Mesendoderm (in vitro differentiated cells): ENCODE measurements around the gene TMEM178A.
A peak's percentile ranks its signal among the peaks of the same experiment; 100 is the strongest.
"Not testable (repeated sequence)": the region's sequence is repeated elsewhere in the genome, so short reads cannot be mapped to it uniquely, and the experiment has no call there.

Source experiments
- DNase-seq: peaks from one replicate; pipeline ENCODE4 v3.0.0; 2013
- H2AK5ac ChIP-seq: 2 replicates; pipeline ENCODE4 v1.6.1; 2013; ENCODE audit warnings: low read length, inconsistent platforms
- H2BK120ac ChIP-seq: 2 replicates; pipeline ENCODE4 v1.6.1; 2013; ENCODE audit warnings: low read depth, mild to moderate bottlenecking, low read length, moderate library complexity, mixed read lengths
- H2BK15ac ChIP-seq: replicated peaks from 2 replicates; pipeline ENCODE4 v1.6.1; 2013; ENCODE audit warnings: low read depth, mild to moderate bottlenecking, moderate library complexity
- H2BK5ac ChIP-seq: 2 replicates; pipeline ENCODE4 v1.6.1; 2013; ENCODE audit warnings: low read length, inconsistent platforms
- H3K18ac ChIP-seq: 2 replicates; pipeline ENCODE4 v1.6.1; 2013; ENCODE audit warnings: mild to moderate bottlenecking, low read length, mixed read lengths
- H3K23ac ChIP-seq: one replicate; pipeline ENCODE4 v1.6.1; 2013; ENCODE audit warnings: low read length
- H3K27ac ChIP-seq: 2 replicates; pipeline ENCODE4 v1.5.1; 2013; ENCODE audit warnings: low read depth, mild to moderate bottlenecking, inconsistent platforms, low read length, moderate library complexity
- H3K27me3 ChIP-seq: 2 replicates; pipeline ENCODE4 v1.6.1; 2013; ENCODE audit warnings: low read length, control low read depth, mild to moderate bottlenecking, inconsistent platforms; ENCODE audit not compliant: insufficient read depth, poor library complexity
- H3K36me3 ChIP-seq: 2 replicates; pipeline ENCODE4 v1.6.1; 2013; ENCODE audit warnings: low read length, inconsistent platforms; ENCODE audit not compliant: control insufficient read depth, insufficient read depth
- H3K4ac ChIP-seq: one replicate; pipeline ENCODE4 v1.6.1; 2013; ENCODE audit warnings: low read depth, mild to moderate bottlenecking, low read length, moderate library complexity
- H3K4me1 ChIP-seq: 2 replicates; pipeline ENCODE4 v1.6.1; 2013; ENCODE audit warnings: low read depth, low read length, inconsistent platforms; ENCODE audit not compliant: control insufficient read depth
- H3K4me2 ChIP-seq: 2 replicates; pipeline ENCODE4 v1.6.1; 2013; ENCODE audit warnings: low read length
- H3K4me3 ChIP-seq: 2 replicates; pipeline ENCODE4 v1.5.1; 2013; ENCODE audit warnings: mild to moderate bottlenecking, low read length
- H3K56ac ChIP-seq: one replicate; pipeline ENCODE4 v1.6.1; 2013; ENCODE audit warnings: low read length
- H3K79me1 ChIP-seq: 2 replicates; pipeline ENCODE4 v1.6.1; 2013; ENCODE audit warnings: low read length, inconsistent platforms
- H3K79me2 ChIP-seq: 2 replicates; pipeline ENCODE4 v1.6.1; 2013; ENCODE audit warnings: mild to moderate bottlenecking, low read length; ENCODE audit not compliant: control insufficient read depth, insufficient read depth
- H3K9ac ChIP-seq: 2 replicates; pipeline ENCODE4 v1.6.1; 2013; ENCODE audit warnings: low read length, inconsistent platforms
- H4K5ac ChIP-seq: one replicate; pipeline ENCODE4 v1.6.1; 2013; ENCODE audit warnings: low read length
- H4K8ac ChIP-seq: one replicate; pipeline ENCODE4 v1.6.1; 2013; ENCODE audit warnings: low read depth, mild to moderate bottlenecking, control low read depth, low read length, moderate library complexity
- WGBS: extraction: QIAGEN DNeasy Blood & Tissue Kit; methylation state at CpG from one replicate; pipeline ENCODE4 v1.1.7; 2013; ENCODE audit warnings: low lambda C conversion rate, missing lambda C conversion rate; ENCODE audit not compliant: insufficient coverage; ENCODE audit errors: extremely low coverage; 5-methylcytosine and 5-hydroxymethylcytosine counted together

The TMEM178A gene

GRCh38 chr2:39728085-39728484 is 62.4 kb downstream of the TMEM178A start:
- H2BK15ac ChIP-seq, H3K23ac ChIP-seq, H4K5ac ChIP-seq, H3K9ac ChIP-seq, H3K4ac ChIP-seq, H2BK120ac ChIP-seq, H2BK5ac ChIP-seq, H2AK5ac ChIP-seq, H3K18ac ChIP-seq, H3K4me1 ChIP-seq, H3K56ac ChIP-seq, H3K79me2 ChIP-seq, H3K79me1 ChIP-seq, H3K4me3 ChIP-seq, H3K27me3 ChIP-seq, H3K4me2 ChIP-seq, H3K27ac ChIP-seq, H3K36me3 ChIP-seq, H4K8ac ChIP-seq: not testable (repeated sequence)
- WGBS: no CpG with 5 or more reads among the region's 4 CpGs
- peak; percentile 32 for DNase-seq

DNA sequence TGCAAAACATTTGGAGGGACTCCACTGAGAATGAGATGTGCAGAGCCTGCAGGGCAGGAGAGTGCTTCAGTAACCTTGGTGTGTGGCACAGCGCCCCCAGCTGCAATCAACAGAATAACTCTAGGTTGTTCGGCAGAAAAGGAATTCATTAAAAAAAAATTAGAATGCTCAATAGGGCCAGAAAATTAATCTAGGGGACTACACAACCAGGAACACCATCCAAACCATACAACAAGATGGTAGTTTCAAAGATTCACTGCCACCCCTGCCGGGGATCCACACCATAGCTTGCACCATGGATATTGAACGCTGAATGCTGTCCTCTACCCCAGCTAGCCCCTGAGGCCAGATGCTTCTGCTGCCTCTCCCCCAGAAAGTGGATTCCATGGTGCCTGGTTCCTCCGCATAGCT is 63.2 kb downstream of the TMEM178A start:
- WGBS: no CpG with 5 or more reads among the region's 5 CpGs
- Histone ChIP-seq H3K4ac (no peak overlapping the region), H3K23ac (no peak overlapping the region), H3K27me3 (no peaks in the 10 kb centered on the region), H3K79me1 (no peaks in the 10 kb centered on the region), H4K8ac (no peak overlapping the region), H3K4me2 (no peak overlapping the region), H3K18ac (no peak overlapping the region), H3K79me2 (no peaks in the 10 kb centered on the region), H4K5ac (no peak overlapping the region), H3K4me1 (no peaks in the 10 kb centered on the region), H3K36me3 (no peaks in the 10 kb centered on the region), H3K27ac (no peak overlapping the region), H2BK15ac (no peak overlapping the region), H2BK5ac (no peak overlapping the region), H2BK120ac (no peak overlapping the region), H3K9ac (no peak overlapping the region), H3K4me3 (no peak overlapping the region), H2AK5ac (no peak overlapping the region), H3K56ac (no peak overlapping the region)
- peak; percentile 63 for DNase-seq

- Histone ChIP-seq H2BK15ac (no peak overlapping the region), H4K5ac (no peak overlapping the region), H3K56ac (no peak overlapping the region), H3K23ac (no peak overlapping the region), H3K79me2 (no peaks in the 10 kb centered on the region), H3K36me3 (no peaks in the 10 kb centered on the region), H3K79me1 (peaks cover 2% of the 10 kb centered on the region), H3K9ac (no peak overlapping the region), H3K18ac (no peak overlapping the region), H2AK5ac (no peak overlapping the region), H3K4me2 (no peak overlapping the region), H4K8ac (no peak overlapping the region), H3K27ac (no peak overlapping the region), H3K27me3 (no peaks in the 10 kb centered on the region), H2BK5ac (no peak overlapping the region), H2BK120ac (no peak overlapping the region), H3K4ac (no peak overlapping the region), H3K4me1 (no peaks in the 10 kb centered on the region), H3K4me3 (no peak overlapping the region)
- WGBS: no CpG with 5 or more reads among the region's 5 CpGs
- no peak for DNase-seq
Measured at GRCh38 chr2:39730276-39730675, 64.6 kb downstream of the TMEM178A start.

DNA sequence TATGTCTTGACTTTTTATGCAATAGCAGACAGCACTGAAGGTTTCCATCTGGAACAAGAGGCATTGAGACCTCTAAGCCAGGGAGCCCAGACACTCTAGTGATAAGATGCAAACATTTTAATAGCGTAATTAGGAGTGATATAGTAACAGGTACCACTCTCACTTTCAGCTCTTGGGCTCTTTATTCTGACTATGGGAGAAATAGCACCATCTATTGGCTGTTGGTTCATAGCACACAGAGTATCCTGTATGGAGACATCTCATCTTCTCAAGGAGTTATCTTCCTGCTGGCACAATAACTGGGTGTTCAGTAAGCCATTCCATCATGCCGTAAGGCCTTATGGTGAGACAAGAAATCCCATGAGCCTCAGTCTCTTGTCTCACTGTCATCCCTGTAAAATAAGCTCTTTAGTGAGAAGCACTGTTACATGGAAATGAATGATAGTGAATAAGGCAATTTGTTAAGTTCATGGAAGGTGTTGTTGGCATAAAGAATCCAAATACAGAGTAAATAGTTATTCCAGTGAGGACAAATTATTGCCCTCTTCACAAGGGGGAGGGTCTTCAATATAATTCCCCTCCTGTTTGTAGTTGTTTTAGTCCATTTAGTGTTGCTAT is 65.1 kb downstream of the TMEM178A start:
- no CpG with 5 or more reads among the region's 2 CpGs for WGBS

GRCh38 chr2:39731546-39731945 is 65.8 kb downstream of the TMEM178A start:
- H3K4me1 ChIP-seq: no peaks in the 10 kb centered on the region
- WGBS: no CpG with 5 or more reads among the region's 3 CpGs
- H4K5ac ChIP-seq: no peak overlapping the region
- H3K18ac ChIP-seq: no peak overlapping the region
- peaks cover 4% of the 10 kb centered on the region for H3K79me1 ChIP-seq
- H3K36me3 ChIP-seq: peaks cover under 1% of the 10 kb centered on the region
- H3K56ac ChIP-seq: no peak overlapping the region
- H3K4me3 ChIP-seq: no peak overlapping the region
- H2BK5ac ChIP-seq: no peak overlapping the region
- peaks cover 2% of the 10 kb centered on the region for H3K79me2 ChIP-seq
- no peak overlapping the region for H3K27ac ChIP-seq
- H2AK5ac ChIP-seq: no peak overlapping the region
- no peak overlapping the region for H3K9ac ChIP-seq
- H3K27me3 ChIP-seq: no peaks in the 10 kb centered on the region
- no peak overlapping the region for H2BK15ac ChIP-seq
- no peak overlapping the region for H4K8ac ChIP-seq
- H3K23ac ChIP-seq: no peak overlapping the region
- no peak for DNase-seq
- no peak overlapping the region for H2BK120ac ChIP-seq
- H3K4me2 ChIP-seq: no peak overlapping the region
- no peak overlapping the region for H3K4ac ChIP-seq

More for the DNA sequence above, 65.1 kb downstream of the TMEM178A start:
- Histone ChIP-seq H3K79me1 (peaks cover 4% of the 10 kb centered on the region), H3K18ac (no peak overlapping the region), H3K4me3 (no peak overlapping the region), H4K8ac (no peak overlapping the region), H2AK5ac (no peak overlapping the region), H4K5ac (no peak overlapping the region), H3K4me1 (no peaks in the 10 kb centered on the region), H3K27ac (no peak overlapping the region), H2BK120ac (no peak overlapping the region), H3K36me3 (no peaks in the 10 kb centered on the region), H2BK15ac (no peak overlapping the region), H3K23ac (no peak overlapping the region), H3K79me2 (peaks cover 2% of the 10 kb centered on the region), H3K4me2 (no peak overlapping the region), H3K9ac (no peak overlapping the region), H3K4ac (no peak overlapping the region), H2BK5ac (no peak overlapping the region), H3K56ac (no peak overlapping the region), H3K27me3 (no peaks in the 10 kb centered on the region)
- peak; percentile 74 for DNase-seq

GRCh38 chr2:39732482-39732881 is 66.8 kb downstream of the TMEM178A start:
- no peak overlapping the region for H3K18ac ChIP-seq
- H2BK120ac ChIP-seq: no peak overlapping the region
- peaks cover 3% of the 10 kb centered on the region for H3K4me1 ChIP-seq
- no peak overlapping the region for H3K4me2 ChIP-seq
- H2BK5ac ChIP-seq: no peak overlapping the region
- DNase-seq: no peak
- H3K23ac ChIP-seq: no peak overlapping the region
- H3K9ac ChIP-seq: no peak overlapping the region
- peaks cover 6% of the 10 kb centered on the region for H3K79me1 ChIP-seq
- H3K27ac ChIP-seq: no peak overlapping the region
- no peak overlapping the region for H2BK15ac ChIP-seq
- no peak overlapping the region for H3K4ac ChIP-seq
- H3K4me3 ChIP-seq: no peak overlapping the region
- H3K36me3 ChIP-seq: peaks cover 3% of the 10 kb centered on the region
- H3K79me2 ChIP-seq: peaks cover 2% of the 10 kb centered on the region
- no peak overlapping the region for H4K5ac ChIP-seq
- no peak overlapping the region for H2AK5ac ChIP-seq
- H4K8ac ChIP-seq: no peak overlapping the region
- WGBS: no CpG with 5 or more reads among the region's 1 CpG
- H3K56ac ChIP-seq: no peak overlapping the region
- no peaks in the 10 kb centered on the region for H3K27me3 ChIP-seq
